GM10847 (cell line): ENCODE data around the gene AIF1.

Experiments
- POLR2A ChIP-seq: IDR thresholded peaks from 2 replicates; pipeline ENCODE4 v1.6.1; 2011; ENCODE audit not compliant: insufficient read length; ENCODE audit errors: extremely low read depth

Gene AIF1

DNA sequence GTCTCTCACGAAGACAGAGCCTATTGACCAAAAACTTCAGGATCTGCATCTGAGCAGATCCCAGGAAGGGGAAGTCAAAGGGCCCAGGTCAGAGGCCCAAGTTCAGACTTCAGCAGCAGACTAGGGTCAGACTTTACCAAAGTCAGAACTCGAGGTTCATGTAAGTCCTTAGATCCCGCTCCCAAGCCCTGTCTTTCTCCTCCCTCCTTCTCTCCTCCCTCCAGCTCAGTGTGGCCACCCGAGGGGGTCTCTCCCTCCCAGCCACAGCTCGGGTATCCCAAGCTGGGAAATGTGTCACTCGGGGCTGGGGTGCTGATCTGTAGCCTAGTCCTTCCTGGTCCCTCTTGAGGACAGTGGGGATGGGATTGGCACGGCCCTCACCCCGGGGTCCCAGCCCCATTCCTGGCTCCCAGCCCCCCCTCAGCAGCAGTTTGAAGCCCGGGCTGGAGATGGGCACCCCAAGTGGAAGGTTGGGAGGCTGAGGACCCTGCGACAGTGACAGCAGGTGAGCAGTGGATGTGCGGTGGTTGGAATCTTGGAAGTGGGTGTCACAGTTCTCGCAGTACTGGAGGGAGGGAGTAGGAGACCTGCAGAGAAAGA is 47.2 kb downstream of the AIF1 start:
- TF ChIP-seq POLR2A: no peak

DNA sequence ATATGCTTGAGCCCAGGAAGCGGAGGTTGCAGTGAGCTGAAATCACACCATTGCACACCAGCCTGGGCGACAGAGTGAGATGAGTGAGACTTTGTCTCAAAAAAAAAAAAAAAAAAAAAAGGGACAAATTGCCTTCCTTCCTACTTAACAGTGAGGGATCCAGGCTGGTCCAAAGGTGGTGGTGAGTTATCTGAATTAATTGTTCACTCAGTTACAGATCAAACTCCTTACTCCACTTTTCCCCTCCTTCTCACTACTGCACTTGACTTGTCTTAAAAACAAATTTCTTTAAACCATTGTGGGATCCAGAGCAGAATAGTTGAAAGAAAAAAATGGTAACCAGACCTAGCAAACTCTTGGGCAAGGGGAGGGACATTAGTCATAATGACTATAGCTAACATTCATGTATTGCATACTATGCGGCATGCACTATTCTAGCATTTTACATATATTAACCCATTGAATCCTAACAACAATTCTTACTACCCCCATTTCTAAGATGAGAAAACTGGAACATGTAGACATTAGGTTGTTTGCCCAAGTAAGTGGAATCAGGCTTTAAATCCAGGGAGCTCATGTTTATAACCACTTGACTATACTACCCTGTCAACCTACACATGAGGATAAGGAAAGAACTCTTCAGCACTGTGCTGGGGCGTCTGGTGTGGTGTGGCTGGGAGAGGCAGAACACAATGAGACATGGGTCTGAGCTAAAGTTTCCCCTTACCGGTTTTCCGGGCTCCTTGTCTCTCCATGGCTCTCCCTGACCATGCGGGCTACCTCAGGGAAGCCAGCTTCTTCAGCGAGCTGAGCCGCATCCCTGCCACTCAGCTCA is 48.3 kb downstream of the AIF1 start:
- no peak for TF ChIP-seq POLR2A

DNA sequence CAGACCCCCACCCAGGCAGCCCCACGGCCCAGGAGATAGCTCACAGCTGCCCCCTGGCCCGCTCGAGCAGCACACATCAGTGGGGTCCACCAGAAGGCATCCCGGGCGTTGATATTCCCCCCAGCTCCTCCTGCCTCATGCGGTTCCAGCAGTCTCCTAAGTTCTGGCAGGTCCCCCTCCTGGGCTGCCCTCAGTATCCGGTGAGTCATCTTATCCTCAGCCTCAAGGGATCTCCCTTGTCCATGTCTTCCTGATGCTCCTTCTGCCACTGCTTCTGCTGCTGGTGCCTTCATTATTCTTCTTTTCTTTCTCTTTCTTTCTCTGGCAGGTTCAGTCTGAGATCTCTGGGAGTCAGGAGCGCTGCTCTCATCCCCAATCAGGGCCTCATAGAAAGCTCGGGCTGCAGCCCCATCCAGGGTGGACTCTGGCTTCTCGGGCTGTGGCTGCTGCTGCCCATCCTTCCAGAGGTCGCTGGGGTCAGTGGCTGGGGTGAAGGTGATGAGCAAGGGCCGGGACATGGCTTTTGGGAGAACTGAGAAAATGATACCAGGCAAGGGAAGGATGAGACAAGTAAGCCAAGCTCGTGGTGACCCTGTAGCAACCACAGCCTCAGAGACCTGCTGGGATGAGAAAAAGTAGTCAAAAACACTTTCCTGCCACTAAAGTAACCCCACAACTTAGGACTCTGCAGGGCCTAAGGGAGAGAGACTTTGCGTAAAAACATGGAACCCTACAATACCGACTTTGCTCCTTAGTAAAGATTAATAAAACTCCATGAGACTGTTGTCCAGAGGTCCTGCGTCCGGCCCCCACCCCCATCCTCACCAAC is 49.1 kb downstream of the AIF1 start:
- no peak for TF ChIP-seq POLR2A

DNA sequence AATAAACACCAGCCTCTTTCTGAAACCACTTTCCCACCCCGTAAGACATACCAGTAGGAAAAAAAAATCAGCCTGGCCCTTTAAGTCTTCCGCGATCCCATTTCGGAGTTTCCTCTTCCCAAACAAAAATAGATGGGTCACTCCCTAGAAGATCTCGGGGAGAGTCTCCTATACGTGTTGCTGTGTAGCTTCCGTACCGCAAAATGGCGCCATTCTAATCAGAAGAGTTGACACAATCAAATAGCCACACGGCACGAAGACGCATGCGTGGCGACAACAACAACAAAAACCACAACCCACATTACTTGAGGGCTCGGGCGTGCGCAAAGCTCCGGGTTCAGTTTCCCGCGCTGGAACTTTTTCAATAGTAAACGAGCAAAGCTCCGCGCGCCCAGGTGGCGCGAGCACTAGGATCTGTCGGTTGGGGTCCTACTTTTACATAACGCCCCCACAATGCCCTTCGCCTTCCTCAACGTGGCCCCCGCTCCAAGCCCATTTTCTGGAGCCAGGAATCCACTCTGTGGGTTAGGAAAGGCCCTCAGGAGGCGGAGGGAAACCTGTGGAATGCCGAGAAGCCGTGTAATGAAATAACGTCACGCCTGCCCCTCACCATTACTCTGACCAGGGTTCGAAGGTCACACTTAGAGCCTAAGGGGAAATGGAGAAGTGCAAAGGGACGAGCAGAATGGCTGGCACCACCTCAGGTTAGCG is 49.9 kb downstream of the AIF1 start, which contains the start of gene GPANK1:
TSS of gene GPANK1 (minus strand) at position 208 of the 711 bp plus-strand sequence. CDS start 519 bp downstream, outside the sequence.
- peak; percentile 36 for TF ChIP-seq POLR2A

DNA sequence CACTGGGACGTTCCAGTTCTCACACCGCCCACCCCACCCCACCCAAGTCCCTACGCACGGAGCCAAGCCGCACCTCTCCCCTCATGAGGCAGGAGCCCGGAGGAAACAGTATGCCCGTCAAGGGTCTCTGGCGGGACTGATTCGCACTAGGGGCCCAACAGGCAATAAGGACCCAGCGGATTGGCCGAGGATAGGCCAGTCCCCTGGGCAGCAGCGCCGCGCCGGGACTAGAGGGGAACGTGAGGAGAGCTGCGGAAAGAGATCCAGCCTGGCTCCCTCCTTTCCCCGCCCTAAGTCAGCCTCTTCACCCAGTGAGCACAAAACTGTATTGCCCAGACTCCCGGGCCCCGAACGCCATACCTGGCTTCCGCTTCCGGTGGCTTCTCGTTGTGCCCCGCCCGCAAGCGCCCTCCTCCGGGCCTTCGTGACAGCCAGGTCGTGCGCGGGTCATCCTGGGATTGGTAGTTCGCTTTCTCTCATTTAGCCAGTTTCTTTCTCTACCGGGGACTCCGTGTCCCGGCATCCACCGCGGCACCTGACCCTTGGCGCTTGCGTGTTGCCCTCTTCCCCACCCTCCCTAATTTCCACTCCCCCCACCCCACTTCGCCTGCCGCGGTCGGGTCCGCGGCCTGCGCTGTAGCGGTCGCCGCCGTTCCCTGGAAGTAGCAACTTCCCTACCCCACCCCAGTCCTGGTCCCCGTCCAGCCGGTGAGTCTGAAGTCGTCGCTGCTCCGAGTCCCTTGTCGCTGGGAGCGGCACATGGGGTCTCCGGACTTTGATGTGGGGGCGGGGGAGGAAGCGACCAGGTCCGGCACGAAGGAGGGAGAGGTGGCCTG is 50.7 kb downstream of the AIF1 start, which contains the start of gene CSNK2B:
TSS of gene CSNK2B (plus strand) at position 580 of the 836 bp plus-strand sequence. CDS start 752 bp downstream, outside the sequence.
- peak; percentile 78 for TF ChIP-seq POLR2A

DNA sequence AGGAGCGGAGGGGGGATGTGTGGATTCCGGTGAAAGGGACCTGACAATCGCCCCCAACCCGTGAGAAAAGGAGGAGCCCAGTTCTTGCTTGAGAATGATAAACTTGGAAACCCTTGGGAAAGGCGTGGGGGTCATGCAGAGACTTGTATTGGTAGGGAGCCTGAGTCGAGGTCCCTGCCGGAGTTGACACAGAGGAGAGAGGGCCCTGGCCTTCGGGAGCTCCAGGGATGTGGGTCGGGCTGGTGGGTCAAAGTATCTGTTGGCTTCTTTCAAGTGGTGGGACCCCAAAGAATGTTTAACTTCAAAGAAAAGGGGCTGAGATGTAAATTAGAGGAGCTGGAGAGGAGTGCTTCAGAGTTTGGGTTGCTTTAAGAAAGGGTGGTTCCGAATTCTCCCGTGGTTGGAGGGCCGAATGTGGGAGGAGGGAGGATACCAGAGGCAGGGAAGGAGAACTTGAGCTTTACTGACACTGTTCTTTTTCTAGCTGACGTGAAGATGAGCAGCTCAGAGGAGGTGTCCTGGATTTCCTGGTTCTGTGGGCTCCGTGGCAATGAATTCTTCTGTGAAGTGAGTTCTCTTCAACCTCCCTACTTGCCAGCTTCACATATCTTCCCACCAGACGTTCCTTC is 51.4 kb downstream of the AIF1 start:
- TF ChIP-seq POLR2A: no peak
